GM18873 (cell line): ENCODE data around the gene P2RY4.
"Not testable (repeated sequence)": the region's sequence is repeated elsewhere in the genome, so short reads cannot be mapped to it uniquely, and the experiment has no call there.

Experiments
- ATAC-seq: cut with Tn5 transposase; IDR thresholded peaks from one replicate; pipeline ENCODE4 v1.9.1; 2021; ENCODE audit warnings: mild to moderate bottlenecking, moderate library complexity, moderate number of reproducible peaks; ENCODE audit not compliant: unreplicated experiment, low FRiP score

The P2RY4 gene

GRCh38 chrX:70247252-70247651 lies 12.8 kb downstream of the P2RY4 start:
- ATAC-seq: no peak

GRCh38 chrX:70244881-70245280 lies 15.1 kb downstream of the P2RY4 start:
- ATAC-seq: no peak

GRCh38 chrX:70243601-70244000 lies 16.4 kb downstream of the P2RY4 start:
- not testable (repeated sequence) for ATAC-seq

- no peak for ATAC-seq
Observed at GRCh38 chrX:70241501-70241900, 18.5 kb downstream of the P2RY4 start.

GRCh38 chrX:70240751-70241150 lies 19.3 kb downstream of the P2RY4 start:
- ATAC-seq: no peak

GRCh38 chrX:70234355-70234754 lies 25.6 kb downstream of the P2RY4 start, which contains the start of gene AWAT1:
Gene AWAT1, plus strand, starts transcription at chrX:70234655. Its CDS starts 41 bp downstream, at chrX:70234696.
- no peak for ATAC-seq

GRCh38 chrX:70231666-70232065 lies 28.3 kb downstream of the P2RY4 start:
- no peak for ATAC-seq

GRCh38 chrX:70226687-70227086 lies 33.3 kb downstream of the P2RY4 start:
- ATAC-seq: no peak

GRCh38 chrX:70226048-70226447 lies 34.0 kb downstream of the P2RY4 start:
- ATAC-seq: no peak

GRCh38 chrX:70219938-70220764 lies 39.9 kb downstream of the P2RY4 start:
- no peak for ATAC-seq

GRCh38 chrX:70209570-70209969 lies 50.4 kb downstream of the P2RY4 start:
- not testable (repeated sequence) for ATAC-seq

- ATAC-seq: no peak
Observed at GRCh38 chrX:70208479-70208878, 51.5 kb downstream of the P2RY4 start.
